ENCODE data around the gene CYB561D2. TPM values are rescaled to one million over a fixed set of nuclear protein-coding genes. Genes with fewer than 3 reads are reported as not detected.
"Not testable (repeated sequence)": the region's sequence is repeated elsewhere in the genome, so short reads cannot be mapped to it uniquely, and the experiment has no call there.

Gene CYB561D2
- 19.0 and 20.0 TPM in 2 replicates for total RNA-seq (2014; rRNA removed; shearing (Covaris generic))

- peak; percentile 98 for DNase-seq
- peak within 1 kb of the TSS; percentile 92 for H3K4me3 ChIP-seq (ENCODE audit: insufficient read depth, low read depth, low read length)
- peaks cover 6% of the 10 kb centered on the region for H3K27me3 ChIP-seq (ENCODE audit: control insufficient read depth, insufficient read depth, low read length)
- peaks cover 15% of the 10 kb centered on the region for H3K36me3 ChIP-seq (replicated peaks; ENCODE audit: control insufficient read depth, insufficient read depth, low read length)
Measured at GRCh38 chr3:50350527-50351322, at the start of gene CYB561D2, which contains the start of gene NPRL2. Gene CYB561D2, plus strand, starts transcription at chr3:50350862. Its CDS starts 572 bp downstream, at chr3:50351434. Gene NPRL2, minus strand, starts transcription at chr3:50350775. Its CDS starts 123 bp downstream, at chr3:50350652.

- Histone ChIP-seq H3K4me3 (ENCODE audit: insufficient read depth, low read depth, low read length) (no peak overlapping the region), H3K36me3 (replicated peaks; ENCODE audit: control insufficient read depth, insufficient read depth, low read length) (no peaks in the 10 kb centered on the region), H3K27me3 (ENCODE audit: control insufficient read depth, insufficient read depth, low read length) (no peaks in the 10 kb centered on the region)
- no peak for DNase-seq
Measured at GRCh38 chr3:50302095-50303012, 48.3 kb upstream of the CYB561D2 start.

GRCh38 chr3:50303013-50303815 lies 47.4 kb upstream of the CYB561D2 start, which contains the start of gene HYAL1:
Gene HYAL1, minus strand, starts transcription at chr3:50303574. Its CDS starts 618 bp downstream, at chr3:50302956.
- Histone ChIP-seq H3K36me3 (replicated peaks; ENCODE audit: control insufficient read depth, insufficient read depth, low read length) (no peaks in the 10 kb centered on the region), H3K27me3 (ENCODE audit: control insufficient read depth, insufficient read depth, low read length) (no peaks in the 10 kb centered on the region), H3K4me3 (ENCODE audit: insufficient read depth, low read depth, low read length) (peak within 1 kb of the TSS; percentile 10; the same call in 1 of the 2 replicates)
- DNase-seq = peak; percentile 98

GRCh38 chr3:50304601-50305000 lies 46.1 kb upstream of the CYB561D2 start:
- Histone ChIP-seq H3K4me3 (ENCODE audit: insufficient read depth, low read depth, low read length) (no peak overlapping the region), H3K27me3 (ENCODE audit: control insufficient read depth, insufficient read depth, low read length) (no peaks in the 10 kb centered on the region), H3K36me3 (replicated peaks; ENCODE audit: control insufficient read depth, insufficient read depth, low read length) (no peaks in the 10 kb centered on the region)
- no peak for DNase-seq

- H3K27me3 ChIP-seq (ENCODE audit: control insufficient read depth, insufficient read depth, low read length); H3K4me3 ChIP-seq (ENCODE audit: insufficient read depth, low read depth, low read length); H3K36me3 ChIP-seq (replicated peaks; ENCODE audit: control insufficient read depth, insufficient read depth, low read length); DNase-seq: not testable (repeated sequence)
Measured at GRCh38 chr3:50312041-50312440, 38.6 kb upstream of the CYB561D2 start.

- no peak for DNase-seq
- H3K4me3 ChIP-seq (ENCODE audit: insufficient read depth, low read depth, low read length) = no peak overlapping the region
Measured at GRCh38 chr3:50314342-50314741, 36.3 kb upstream of the CYB561D2 start.

GRCh38 chr3:50314816-50315215 lies 35.8 kb upstream of the CYB561D2 start:
- no peak for DNase-seq
- H3K27me3 ChIP-seq (ENCODE audit: control insufficient read depth, insufficient read depth, low read length) = no peaks in the 10 kb centered on the region
- peaks cover 30% of the 10 kb centered on the region for H3K36me3 ChIP-seq (replicated peaks; ENCODE audit: control insufficient read depth, insufficient read depth, low read length)
- no peak overlapping the region for H3K4me3 ChIP-seq (ENCODE audit: insufficient read depth, low read depth, low read length)

More at GRCh38 chr3:50314342-50314741, 36.3 kb upstream of the CYB561D2 start:
- Histone ChIP-seq H3K27me3 (ENCODE audit: control insufficient read depth, insufficient read depth, low read length) (no peaks in the 10 kb centered on the region), H3K36me3 (replicated peaks; ENCODE audit: control insufficient read depth, insufficient read depth, low read length) (peaks cover 25% of the 10 kb centered on the region)

GRCh38 chr3:50316657-50317242 lies 33.9 kb upstream of the CYB561D2 start:
- no peak overlapping the region for H3K4me3 ChIP-seq (ENCODE audit: insufficient read depth, low read depth, low read length)
- H3K27me3 ChIP-seq (ENCODE audit: control insufficient read depth, insufficient read depth, low read length) = no peaks in the 10 kb centered on the region
- no peak for DNase-seq
- peaks cover 31% of the 10 kb centered on the region for H3K36me3 ChIP-seq (replicated peaks; ENCODE audit: control insufficient read depth, insufficient read depth, low read length)

- Histone ChIP-seq H3K4me3 (ENCODE audit: insufficient read depth, low read depth, low read length) (no peak overlapping the region), H3K27me3 (ENCODE audit: control insufficient read depth, insufficient read depth, low read length) (no peaks in the 10 kb centered on the region), H3K36me3 (replicated peaks; ENCODE audit: control insufficient read depth, insufficient read depth, low read length) (peaks cover 31% of the 10 kb centered on the region)
- no peak for DNase-seq
Measured at GRCh38 chr3:50317300-50317699, 33.4 kb upstream of the CYB561D2 start.

GRCh38 chr3:50318163-50318562 lies 32.5 kb upstream of the CYB561D2 start:
- Histone ChIP-seq H3K36me3 (replicated peaks; ENCODE audit: control insufficient read depth, insufficient read depth, low read length) (peaks cover 31% of the 10 kb centered on the region), H3K4me3 (ENCODE audit: insufficient read depth, low read depth, low read length) (no peak overlapping the region), H3K27me3 (ENCODE audit: control insufficient read depth, insufficient read depth, low read length) (no peaks in the 10 kb centered on the region)

GRCh38 chr3:50318615-50319014 lies 32.0 kb upstream of the CYB561D2 start:
- H3K36me3 ChIP-seq (replicated peaks; ENCODE audit: control insufficient read depth, insufficient read depth, low read length) = peaks cover 31% of the 10 kb centered on the region
- no peak for DNase-seq
- H3K4me3 ChIP-seq (ENCODE audit: insufficient read depth, low read depth, low read length) = no peak overlapping the region
- H3K27me3 ChIP-seq (ENCODE audit: control insufficient read depth, insufficient read depth, low read length) = no peaks in the 10 kb centered on the region

More at GRCh38 chr3:50318163-50318562, 32.5 kb upstream of the CYB561D2 start:
- no peak for DNase-seq

- DNase-seq = no peak
- Histone ChIP-seq H3K36me3 (replicated peaks; ENCODE audit: control insufficient read depth, insufficient read depth, low read length) (peaks cover 33% of the 10 kb centered on the region), H3K4me3 (ENCODE audit: insufficient read depth, low read depth, low read length) (no peak overlapping the region), H3K27me3 (ENCODE audit: control insufficient read depth, insufficient read depth, low read length) (no peaks in the 10 kb centered on the region)
Measured at GRCh38 chr3:50319181-50319893, 31.3 kb upstream of the CYB561D2 start.

All from H7 (cell line).